T-helper 17 cell (primary cell): ENCODE data around the gene KLK8. TPM values are rescaled to one million over a fixed set of nuclear protein-coding genes. Genes with fewer than 3 reads are reported as not detected.

Source experiments
- total RNA-seq, 4 donors: library from RNA in 2 of 4; stranded (reverse) in 2 of 4; gene quantifications; one replicate each; pipeline ENCODE4 v1.2.3 and lab custom pipeline; 2022 to 2026

Gene KLK8
- total RNA-seq, 2 donors from 2014 or later = not detected

Other genes starting within 250 kb of the KLK8 start
- not detected for gene GPR32, start 231.1 kb downstream of the KLK8 start, total RNA-seq
- gene ACP4, start 211.2 kb downstream of the KLK8 start, total RNA-seq = not detected
- not detected for gene KLK1, start 177.8 kb downstream of the KLK8 start, total RNA-seq
- not detected for gene KLK15, start 168.0 kb downstream of the KLK8 start, total RNA-seq
- not detected for gene KLK3, start 146.7 kb downstream of the KLK8 start, total RNA-seq
- gene KLK2, start 128.2 kb downstream of the KLK8 start, total RNA-seq = not detected
- gene KLK4, start 90.2 kb downstream of the KLK8 start, total RNA-seq = not detected
- gene KLK5, start 48.6 kb downstream of the KLK8 start, total RNA-seq = not detected
- gene KLK6, start 32.0 kb downstream of the KLK8 start, total RNA-seq = not detected
- gene KLK7, start 17.7 kb downstream of the KLK8 start, total RNA-seq = not detected
- gene KLK10, start 18.1 kb upstream of the KLK8 start, total RNA-seq = not detected
- not detected for gene KLK11, start 25.0 kb upstream of the KLK8 start, total RNA-seq
- gene KLK12, start 33.4 kb upstream of the KLK8 start, total RNA-seq = not detected
- gene KLK13, start 63.5 kb upstream of the KLK8 start, total RNA-seq = not detected
- under 1 TPM; 0.32 to 0.39 TPM for gene KLK14, start 81.3 kb upstream of the KLK8 start, total RNA-seq
- gene CTU1, start 106.8 kb upstream of the KLK8 start, total RNA-seq = 1 to 10 TPM; 4.1 to 4.6 TPM
- 1 to 10 TPM; 1.4 to 4.8 TPM for gene SIGLEC9, start 123.3 kb upstream of the KLK8 start, total RNA-seq
- gene SIGLEC7, start 140.7 kb upstream of the KLK8 start, total RNA-seq = under 1 TPM in 1 of 2 donors, not detected in 1; 0.42 TPM
- gene CD33, start 223.5 kb upstream of the KLK8 start, total RNA-seq = 1 to 10 TPM; 2.4 to 3.0 TPM
- gene SIGLECL1, start 249.5 kb upstream of the KLK8 start, total RNA-seq = not detected